ENCODE data around the gene ASS1.

GRCh38 chr9:130421154-130421801, 23.5 kb upstream of the ASS1 start:
- TF ChIP-seq CTCF (IDR thresholded peaks at IDR 0.05) (no peak), POLR2A (IDR thresholded peaks at IDR 0.05) (no peak)

Measured in uterus (tissue), 2 donors.